NCI-H82 treated with DMSO at 0.1 percent for 48 hours (cell line): ENCODE results near the gene PLXDC1.

ENCODE experiments used
- DNase-seq: peaks from one replicate; lab custom pipeline; 2025; ENCODE audit not compliant: unreplicated experiment; lab: John Stamatoyannopoulos, UW

The PLXDC1 gene

DNA sequence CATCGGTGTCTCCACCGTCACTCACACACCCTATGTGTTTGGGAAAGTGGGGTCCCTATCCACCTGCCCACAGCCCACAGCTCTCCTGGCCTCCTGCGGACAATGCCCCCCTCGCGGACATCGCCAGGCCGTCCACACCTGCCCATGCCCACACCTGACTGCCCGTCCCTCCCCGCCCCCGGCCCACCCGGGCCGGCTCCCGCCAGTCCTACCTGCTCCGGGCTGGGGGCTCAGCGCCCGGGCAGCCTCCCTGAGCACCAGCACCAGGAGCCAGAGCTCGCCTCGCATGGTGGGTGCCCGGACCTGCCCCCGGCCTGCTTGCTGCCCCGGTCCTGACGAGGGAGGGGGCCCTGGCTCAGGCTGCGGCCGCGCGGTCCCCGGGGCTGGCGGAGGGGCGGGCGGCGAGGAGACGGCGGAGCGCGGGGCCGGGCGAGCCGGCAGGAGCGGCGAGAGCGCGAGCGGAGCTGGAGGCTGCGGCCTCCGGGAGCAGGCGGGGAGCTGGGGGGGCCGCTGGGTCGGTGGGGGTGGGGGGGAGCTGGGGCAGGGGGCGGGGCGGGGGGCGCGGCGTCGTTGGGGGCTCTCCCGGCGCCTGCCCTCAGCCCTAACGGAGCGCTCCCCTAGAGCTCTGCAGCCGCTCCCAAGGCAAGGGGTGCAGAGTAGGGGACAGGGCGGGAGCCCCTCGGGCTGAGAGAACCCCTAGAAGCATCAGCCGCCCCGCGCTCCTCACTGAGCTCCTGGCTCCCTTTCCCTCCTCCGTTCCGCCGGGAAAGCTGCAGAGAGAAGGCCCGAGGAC lies at the start of gene PLXDC1:
Gene PLXDC1, minus strand, starts transcription at position 488 of the 793 bp plus-strand sequence. Its CDS starts 200 bp downstream, at position 288.
- DNase-seq: no peak

DNA sequence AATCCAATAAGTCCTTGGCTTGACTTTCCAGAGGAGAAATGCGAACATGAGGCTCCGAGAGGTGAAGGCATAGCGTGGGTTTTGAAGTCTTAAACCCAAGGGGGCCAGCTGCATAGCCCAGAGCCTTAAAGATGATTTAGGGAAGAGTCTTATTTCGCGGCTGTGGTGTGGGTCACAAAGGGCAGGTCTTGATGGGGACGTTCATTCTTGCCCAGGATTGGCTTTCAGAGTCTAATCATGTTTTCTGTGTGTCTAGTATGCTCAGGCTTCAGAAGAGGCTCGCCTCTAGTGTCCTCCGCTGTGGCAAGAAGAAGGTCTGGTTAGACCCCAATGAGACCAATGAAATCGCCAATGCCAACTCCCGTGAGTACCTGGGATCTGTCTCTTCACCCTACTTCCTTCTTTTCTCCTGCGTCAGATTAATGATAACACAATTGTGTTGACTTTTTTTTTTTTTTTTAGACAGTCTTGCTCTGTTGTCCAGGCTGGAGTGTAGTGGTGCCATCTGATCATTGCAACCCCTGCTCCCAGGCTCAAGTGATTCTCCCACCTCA lies 49.6 kb upstream of the PLXDC1 start:
- no peak for DNase-seq

DNA sequence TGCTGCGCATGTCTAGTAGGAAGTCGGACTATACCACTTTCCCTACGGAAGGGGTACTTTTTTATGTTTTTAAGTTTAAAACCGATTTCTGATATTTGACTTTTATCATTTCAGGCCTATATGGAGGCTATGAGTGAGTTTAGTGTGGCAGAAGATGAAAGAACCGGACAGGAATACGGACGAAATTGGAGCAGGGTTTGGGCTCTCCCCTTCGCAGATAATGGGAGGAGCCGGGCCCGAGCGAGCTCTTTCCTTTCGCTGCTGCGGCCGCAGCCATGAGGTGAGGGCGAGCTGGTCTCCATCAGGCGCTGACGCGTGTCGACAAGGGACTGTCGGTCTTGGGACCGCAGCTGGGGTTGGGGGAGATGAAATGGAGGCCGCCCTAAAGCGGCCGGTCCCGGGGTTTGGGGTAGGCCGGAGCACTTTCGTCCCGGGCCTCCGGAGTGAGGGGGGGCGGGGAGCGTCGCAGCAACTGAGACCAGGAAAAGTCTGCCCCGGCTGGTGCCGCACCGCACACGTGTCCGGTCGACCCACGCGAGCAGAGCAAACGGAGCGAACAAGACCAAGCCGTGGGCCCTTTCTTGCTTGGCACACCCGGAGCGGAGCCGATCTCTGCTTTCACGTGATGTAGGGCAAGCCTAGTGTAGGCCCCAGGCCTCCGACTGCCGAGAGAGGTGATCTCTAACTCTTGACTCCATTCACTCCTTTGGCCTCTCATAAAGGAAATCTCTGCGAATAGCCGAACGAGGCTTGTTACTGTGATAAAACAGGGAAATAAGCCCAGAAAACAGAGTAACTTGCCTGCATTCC lies 48.8 kb upstream of the PLXDC1 start, which contains the start of gene RPL19:
Gene RPL19, plus strand, starts transcription at position 214 of the 810 bp plus-strand sequence. Its CDS starts 62 bp downstream, at position 276.
- no peak for DNase-seq

DNA sequence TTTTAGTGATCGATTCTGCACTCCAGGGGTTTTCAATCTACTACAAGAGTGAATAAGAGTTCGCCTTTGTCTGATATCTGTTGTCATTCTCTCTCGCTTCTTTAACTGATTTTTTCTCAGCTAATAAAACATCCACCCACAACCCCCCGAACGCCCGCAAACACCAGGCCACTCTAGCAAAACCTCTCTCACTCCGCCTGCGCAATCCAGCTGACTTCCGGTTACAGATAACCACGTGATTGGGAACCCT lies 48.3 kb upstream of the PLXDC1 start:
- peak; percentile 98 for DNase-seq

DNA sequence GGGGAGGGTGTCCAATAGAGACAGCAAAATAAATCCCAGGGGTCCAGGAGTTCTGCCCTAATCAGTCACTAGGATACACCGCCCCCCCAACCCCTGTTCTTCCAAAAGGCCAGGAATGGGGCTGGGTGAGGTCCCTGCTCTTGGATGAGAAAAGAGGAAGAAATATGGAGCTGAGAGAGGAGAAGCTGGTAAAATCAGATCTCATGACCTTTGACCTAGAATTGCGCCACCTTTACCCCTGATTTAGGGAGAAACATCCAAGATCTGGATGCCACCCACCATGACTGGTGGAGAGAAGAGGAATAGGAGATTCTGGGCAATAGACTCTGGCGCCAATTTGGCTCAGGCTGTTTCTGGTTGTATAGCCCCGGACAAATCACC lies 46.7 kb upstream of the PLXDC1 start:
- no peak for DNase-seq

DNA sequence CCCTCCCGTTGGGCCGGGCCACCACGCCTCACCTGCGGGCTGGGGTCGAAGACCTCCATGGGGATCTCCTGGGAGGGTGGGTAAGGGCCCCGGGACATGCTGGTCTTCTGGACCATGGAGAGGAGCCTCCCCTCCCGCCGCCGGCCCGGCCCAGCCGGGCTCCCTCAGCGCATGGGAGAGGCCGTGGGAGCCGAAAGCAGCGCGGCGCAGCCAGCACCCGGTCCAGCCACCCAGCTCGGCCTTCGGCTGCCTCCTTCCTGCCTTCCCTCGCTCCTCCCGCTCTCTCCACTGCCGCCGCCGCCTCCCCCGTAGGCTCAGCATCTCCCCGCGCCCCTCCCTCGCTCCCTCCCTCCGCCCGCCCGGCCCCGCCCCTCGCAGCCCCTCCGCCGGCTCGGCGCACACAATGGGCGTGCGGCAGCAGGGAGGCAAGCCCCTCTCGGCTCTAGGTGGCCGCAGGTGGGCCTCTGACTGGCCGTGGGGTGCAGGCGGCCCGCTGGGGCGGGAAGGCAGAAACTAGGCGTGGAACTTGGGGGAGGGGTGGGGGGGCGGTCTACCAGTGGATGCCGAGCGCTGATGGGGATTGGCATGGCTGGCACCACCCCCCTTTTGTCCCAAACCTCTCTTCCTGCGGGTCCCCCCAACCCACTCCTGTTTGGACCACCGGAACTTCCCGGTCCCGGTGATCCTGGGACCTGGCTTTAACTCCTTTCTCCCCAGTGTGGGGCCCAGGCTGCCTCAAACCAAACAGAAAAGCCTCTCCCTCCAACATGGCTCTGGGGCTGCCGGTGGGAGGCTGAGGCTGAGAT lies 46.1 kb upstream of the PLXDC1 start, which contains the start of gene CACNB1:
Gene CACNB1, minus strand, starts transcription at position 290 of the 806 bp plus-strand sequence. Its CDS starts 174 bp downstream, at position 116.
- peak; percentile 55 for DNase-seq

DNA sequence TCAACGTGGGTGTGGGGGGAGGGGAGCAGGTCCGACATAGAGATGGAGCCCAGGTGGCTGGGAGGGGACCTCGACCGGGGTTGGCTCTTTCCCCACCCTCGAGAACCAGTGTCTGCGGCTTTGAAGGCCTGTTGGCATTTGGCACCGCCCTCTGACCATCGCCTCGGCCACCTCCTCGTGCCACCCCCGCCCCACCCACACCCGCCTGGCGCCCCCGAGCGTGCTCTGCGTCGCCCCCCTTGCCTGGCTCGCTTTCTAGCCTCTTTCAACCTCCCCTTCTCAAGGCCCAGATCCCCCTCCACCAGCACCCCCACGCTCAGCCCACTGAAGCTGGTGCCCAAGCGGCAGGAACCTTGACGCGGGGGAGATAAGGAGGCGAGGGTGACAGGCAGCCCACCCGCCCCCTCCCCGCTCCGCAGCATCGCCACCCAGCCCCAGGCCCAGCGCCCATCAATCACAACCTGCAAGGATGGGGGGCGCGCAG lies 45.4 kb upstream of the PLXDC1 start:
- DNase-seq: no peak

DNA sequence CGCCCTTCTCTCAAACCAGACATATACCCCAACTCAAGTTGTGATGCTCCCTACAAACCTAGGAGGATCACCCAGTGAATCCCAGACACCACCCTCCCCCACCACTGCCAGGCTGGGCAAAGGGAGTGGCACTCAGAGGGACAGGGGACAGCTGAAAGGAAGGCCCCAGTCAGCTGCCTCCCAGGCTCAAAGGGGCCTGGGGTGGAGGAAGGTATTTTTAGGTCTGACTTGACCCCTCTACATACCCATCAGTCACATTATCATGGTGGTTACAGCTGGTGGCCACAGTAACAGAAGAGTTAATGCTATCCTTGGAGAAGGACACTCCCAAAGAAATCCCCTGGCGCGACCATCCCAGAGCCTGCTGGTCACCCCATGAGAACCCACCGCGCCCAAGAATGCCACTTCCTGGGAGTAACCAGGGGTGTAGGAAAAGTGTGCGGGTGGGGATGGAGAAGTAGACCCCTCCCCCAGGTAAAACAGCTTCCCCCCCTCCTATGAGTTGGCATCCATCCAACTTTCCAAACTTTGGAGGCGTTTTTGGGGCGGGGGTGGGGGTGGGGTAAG lies 44.9 kb upstream of the PLXDC1 start:
- DNase-seq: no peak

DNA sequence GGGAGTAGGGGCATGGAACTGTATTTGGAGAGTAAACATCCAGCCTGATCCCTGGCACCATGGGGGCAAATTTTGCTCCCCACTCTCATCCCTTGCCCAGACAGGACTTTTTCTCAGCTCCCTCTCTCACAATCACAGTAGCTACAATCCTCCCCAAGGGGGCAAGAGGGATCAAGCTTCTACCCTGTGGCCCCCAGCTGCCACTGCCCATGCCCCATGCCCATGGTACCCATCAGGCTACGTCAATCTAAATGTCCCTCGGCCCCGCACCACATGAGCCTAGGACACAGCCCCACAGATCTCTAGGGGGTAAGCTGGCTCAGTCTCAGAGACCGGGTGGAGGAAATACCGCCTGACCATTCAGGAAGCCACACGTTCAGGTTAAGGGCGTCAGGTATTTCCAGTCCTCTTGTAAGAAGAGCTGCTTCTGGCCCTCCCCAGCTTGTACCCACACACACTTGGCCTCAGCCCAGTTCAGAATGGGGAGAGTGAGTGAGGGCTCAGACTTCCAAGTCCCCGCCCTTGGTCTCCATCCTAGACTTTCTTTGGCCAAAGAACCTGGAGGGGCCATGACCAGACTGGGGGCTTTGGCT lies 44.2 kb upstream of the PLXDC1 start:
- DNase-seq: no peak

DNA sequence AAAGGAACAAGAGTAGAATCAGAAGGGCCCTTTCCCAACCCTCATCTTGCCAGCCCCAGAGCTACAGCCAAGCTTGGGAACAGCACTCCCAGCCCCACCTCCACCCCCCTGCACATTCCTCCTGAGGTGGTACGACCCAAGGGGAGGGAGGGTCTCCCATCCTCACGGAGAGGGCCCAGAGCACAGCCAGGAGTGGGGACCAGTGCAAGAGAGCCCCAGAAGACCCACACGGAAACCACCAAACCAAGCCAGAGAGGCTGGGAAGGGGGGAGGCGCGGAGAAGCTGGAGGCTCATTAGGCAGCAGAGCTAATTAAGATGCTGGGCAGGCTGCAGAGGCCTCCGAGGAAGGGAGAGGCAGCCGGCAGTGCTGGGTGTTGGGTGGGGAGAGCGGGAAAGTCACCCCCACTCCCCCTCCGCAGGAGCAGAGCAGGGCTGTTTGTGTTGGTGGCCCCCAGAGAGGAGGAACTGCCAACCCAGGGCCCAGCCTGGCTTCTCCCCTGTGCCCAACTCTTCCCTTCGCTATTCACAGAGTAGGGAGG lies 43.6 kb upstream of the PLXDC1 start:
- no peak for DNase-seq

DNA sequence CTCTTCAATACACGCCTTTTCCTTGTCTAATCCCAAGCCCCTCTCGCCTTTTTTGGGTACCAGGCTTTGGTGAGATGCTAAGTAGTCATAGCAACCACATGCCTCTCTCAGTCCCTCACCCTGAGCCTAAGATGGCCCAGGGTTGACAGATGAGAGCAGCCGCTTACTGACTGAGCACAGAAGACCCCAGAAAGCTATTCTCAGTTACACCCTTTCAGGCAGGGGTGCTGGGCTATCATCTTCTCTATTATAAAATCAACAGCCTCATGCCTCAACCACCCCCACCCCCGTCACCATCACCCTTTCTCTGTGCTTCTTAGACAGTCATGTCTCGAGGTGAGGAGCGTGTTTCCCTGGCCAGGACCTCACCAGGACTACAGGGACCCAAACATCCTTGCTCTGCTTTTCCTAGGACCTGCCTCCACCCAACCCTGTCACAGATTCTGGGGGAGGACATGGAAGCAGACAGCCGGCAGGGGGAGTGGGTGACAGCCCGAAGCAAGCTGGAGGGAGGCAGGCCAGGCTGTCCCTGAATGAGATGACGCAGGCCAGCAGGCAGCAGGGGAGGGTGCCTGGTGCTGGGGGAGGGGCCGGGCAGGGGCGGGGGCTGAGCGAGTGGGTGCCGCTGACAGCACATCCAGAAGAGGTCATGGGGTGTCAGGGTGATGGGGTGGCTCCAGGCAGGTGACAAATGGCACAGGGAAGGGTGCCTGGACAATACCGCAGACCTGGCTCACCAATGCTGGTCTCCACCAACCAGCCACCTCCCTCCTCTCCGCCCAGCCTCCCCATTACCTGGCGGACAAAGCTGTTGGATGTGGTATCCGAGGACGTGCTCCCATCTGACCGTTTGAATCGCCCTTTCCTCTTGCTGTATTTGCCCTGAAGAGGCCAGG lies 42.9 kb upstream of the PLXDC1 start:
- DNase-seq: peak; percentile 46

DNA sequence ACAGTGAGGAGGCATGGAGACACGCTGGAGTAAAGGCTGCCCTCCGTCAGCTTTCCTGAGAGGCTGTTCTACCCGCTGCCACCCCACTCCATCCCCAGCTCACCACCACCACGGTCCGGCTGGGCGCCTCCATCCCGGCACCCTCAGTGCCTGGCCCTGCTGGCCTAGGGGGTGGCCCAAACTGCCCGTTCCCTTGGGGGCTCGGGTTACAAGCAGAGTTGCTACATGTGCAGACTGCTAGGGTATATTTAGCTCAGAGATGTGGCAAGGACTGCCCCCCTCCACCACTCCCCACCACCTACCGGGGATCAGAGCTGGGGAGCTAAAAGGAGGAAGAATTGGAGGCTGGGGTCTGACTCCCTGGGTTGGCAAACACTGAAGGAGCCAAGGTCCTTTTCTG lies 41.9 kb upstream of the PLXDC1 start:
- no peak for DNase-seq

DNA sequence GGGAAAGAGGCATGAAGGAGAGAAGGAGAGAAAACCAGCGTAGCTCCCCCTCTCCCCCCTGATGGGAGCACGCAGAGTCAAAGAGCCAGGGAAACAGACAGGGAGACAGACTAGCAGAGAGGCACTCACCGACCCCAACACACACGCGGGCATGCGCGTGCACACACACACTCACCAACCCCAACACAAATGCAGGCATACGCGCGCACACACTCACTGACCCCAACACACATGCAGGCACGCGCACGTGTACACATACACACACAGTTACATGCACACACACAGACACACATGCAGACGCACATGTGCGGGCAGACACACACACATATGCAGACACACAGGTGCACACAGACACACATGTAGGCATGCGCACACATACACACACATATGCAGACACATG lies 41.5 kb upstream of the PLXDC1 start:
- DNase-seq: no peak

DNA sequence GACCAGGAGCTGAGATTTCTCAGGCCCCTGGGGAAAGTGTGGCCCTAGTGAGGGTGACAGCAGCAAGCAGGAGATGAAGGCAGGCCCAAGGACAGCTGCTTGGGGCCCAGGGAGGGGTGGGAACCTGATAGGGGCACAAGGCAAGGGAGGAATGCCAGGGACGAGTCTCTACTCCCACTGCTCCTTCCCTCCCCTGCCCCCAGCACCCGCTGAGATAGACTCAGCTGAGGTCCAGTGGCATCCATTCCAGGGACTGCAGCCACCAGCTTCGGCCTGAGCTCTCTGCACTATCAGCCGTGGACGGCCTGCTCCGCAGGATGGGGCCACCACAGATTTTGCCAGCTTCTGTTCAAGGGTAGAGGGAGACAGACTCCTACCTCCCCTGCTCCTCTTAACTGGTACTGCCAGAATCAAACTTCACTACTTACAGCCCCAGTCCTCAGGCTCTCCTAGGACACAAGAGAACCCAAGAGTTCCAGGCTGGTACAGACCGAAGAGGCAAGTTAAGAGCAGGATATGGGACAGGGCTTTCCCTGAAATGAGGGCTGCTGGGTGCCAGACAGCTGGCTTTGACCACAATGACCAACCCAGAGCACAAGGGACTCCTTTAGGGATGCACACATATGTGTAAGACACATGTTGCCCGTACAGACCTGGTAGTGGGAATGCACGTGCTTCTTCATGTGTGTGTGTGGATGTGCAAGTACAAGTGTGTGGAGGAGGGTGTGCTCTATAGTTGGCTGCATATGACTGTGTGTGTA lies 40.5 kb upstream of the PLXDC1 start:
- no peak for DNase-seq

DNA sequence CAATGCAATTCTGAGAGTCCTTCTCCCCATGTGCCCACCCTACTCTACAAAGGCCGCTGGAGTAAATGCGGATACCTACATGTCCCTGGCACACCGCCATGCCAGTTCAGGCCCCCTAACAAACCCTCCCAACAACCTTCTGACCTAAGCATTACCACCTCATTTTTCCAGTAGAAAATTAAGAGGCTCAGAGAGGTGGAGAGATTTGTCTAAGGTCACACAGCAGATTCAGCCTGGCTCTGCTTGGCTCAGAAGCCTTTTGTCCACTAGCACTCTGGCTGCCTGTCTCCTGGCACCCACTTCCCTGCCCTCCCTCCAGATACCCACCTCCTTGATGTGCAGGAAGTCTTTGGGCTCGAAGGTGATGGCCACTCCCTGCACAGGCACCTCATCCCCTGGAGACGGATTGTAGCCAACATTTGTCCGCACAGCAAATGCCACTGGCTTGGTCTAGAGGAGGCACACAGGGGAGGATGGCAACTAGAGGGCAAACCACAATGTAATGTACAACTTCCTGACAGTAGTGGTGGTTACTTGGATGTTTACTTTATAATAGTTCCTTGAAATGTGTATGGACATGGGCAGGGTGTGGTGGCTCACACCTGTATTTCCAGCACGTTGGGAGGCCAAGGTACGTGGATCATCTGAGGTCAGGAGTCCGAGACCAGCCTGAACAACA lies 35.9 kb upstream of the PLXDC1 start:
- DNase-seq: no peak

DNA sequence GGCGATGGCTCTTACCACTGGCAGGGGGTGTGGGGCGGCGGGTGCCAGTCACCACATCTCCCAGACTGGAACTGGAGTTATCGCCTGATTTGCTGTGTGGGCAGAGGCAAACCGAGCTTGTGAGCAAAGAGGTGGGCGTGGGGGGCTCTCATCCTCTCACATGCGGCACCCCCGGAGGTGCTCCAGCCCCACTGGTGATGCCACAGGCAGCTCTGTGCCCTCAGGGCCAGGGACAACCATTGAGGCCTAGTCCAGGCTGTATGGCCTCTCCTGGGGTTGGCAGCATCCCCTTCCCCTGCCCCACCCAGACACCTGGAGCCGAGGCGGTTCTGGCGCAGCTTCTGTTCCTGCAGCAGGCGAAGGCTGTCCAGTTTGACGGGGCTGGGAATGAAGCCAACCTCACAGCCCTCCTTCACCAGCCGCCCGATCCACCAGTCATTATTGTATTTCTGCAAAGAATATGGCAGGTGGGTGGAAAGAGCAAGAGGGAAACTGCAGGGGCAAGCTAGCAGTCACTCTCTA lies 35.1 kb upstream of the PLXDC1 start:
- DNase-seq: no peak

DNA sequence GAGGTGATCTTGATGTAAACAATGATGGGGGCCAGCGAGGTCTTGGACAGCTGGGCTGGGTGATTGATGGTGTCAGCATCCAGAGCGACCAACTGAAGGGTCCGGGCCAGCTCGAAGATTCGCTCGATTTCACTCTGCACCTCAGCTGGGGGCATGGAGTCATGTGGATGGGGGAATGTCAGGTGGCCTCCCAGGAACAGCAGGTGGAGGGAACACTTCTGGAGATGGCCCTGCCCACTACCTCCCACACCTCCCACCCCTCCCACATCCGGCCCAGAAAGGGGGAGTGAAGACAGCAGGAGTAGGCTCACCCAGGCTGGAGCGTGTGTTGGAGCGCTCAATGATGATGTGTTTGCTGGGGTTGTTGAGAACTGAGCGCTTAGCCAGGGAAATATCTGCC lies 32.3 kb upstream of the PLXDC1 start:
- DNase-seq: no peak

DNA sequence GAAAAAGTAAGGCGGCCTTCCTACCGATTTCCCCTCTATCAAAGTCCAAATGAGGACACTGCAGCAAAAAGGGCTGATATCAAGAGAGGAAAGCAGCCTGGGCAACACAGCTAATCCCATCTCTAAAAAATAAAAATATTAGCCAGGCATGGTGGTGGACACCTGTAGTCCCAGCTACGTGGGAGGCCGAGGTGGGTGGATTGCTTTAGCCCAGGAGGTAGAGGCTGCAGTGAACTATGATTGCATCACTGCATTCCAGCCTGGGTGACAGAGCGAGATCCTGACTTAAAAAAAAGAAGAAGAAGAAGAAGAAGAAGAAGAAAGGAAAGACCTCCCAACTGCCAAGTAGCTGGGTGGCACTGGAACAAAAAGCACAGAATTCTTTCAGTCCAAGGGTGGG lies 31.6 kb upstream of the PLXDC1 start:
- no peak for DNase-seq
